GM15510 (cell line): ENCODE measurements around the gene MTHFR.

Source experiments
- POLR2A ChIP-seq: IDR thresholded peaks from 3 replicates; pipeline ENCODE4 v1.6.1; 2011; ENCODE audit warnings: borderline replicate concordance; ENCODE audit not compliant: insufficient read length; ENCODE audit errors: extremely low read depth

MTHFR gene

GRCh38 chr1:11805422-11806306, at the start of gene MTHFR, which contains the start of gene CLCN6:
Gene MTHFR, minus strand, starts transcription at chr1:11805964. Its CDS starts 2,848 bp downstream, at chr1:11803116.
Gene CLCN6, plus strand, starts transcription at chr1:11806191. Its CDS starts 72 bp downstream, at chr1:11806263.
- peak; percentile 86 for TF ChIP-seq POLR2A

- no peak for TF ChIP-seq POLR2A
Measured at GRCh38 chr1:11855430-11855829, 49.7 kb upstream of the MTHFR start.

- no peak for TF ChIP-seq POLR2A
Measured at GRCh38 chr1:11854519-11854918, 48.8 kb upstream of the MTHFR start.

GRCh38 chr1:11851180-11851579, 45.4 kb upstream of the MTHFR start:
- TF ChIP-seq POLR2A = no peak

GRCh38 chr1:11850156-11850555, 44.4 kb upstream of the MTHFR start:
- TF ChIP-seq POLR2A = no peak

GRCh38 chr1:11848373-11848700, 42.6 kb upstream of the MTHFR start:
- no peak for TF ChIP-seq POLR2A

GRCh38 chr1:11847667-11848372, 42.1 kb upstream of the MTHFR start, which contains the start of gene NPPA:
Gene NPPA, minus strand, starts transcription at chr1:11847783. Its CDS starts 99 bp downstream, at chr1:11847684.
- TF ChIP-seq POLR2A = no peak

- no peak for TF ChIP-seq POLR2A
Measured at GRCh38 chr1:11845641-11846335, 40.0 kb upstream of the MTHFR start.

- TF ChIP-seq POLR2A = no peak
Measured at GRCh38 chr1:11842154-11843041, 36.6 kb upstream of the MTHFR start.

GRCh38 chr1:11841245-11842153, 35.7 kb upstream of the MTHFR start:
- TF ChIP-seq POLR2A = no peak

- no peak for TF ChIP-seq POLR2A
Measured at GRCh38 chr1:11839727-11840705, 34.3 kb upstream of the MTHFR start.

GRCh38 chr1:11838349-11839272, 32.8 kb upstream of the MTHFR start:
- TF ChIP-seq POLR2A = no peak
